NCI-H1436 (cell line): ENCODE results near the gene GPR158.

ENCODE experiments used
- DNase-seq: peaks from one replicate; lab custom pipeline; 2025; lab: John Stamatoyannopoulos, UW

Gene GPR158

DNA sequence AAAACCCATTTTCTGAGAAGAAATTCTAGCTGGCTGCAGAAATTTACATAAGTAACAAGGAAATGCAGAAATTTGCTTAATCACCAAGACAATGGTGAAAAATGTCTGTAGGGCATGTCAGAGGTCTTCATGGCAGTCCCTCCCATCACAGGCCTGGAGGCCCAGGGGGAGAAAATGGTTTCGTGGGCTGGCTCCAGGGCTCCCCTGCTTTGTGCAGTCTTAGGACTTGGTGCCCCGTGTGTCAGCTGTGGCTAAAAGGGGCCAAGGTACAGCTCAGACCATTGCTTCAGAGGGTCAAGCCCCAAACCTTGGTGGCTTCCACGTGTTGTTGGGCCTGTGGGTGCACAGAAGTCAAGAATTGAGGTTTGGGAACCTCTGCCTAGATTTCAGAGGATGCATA, 215.9 kb downstream of the GPR158 start:
- no peak for DNase-seq

DNA sequence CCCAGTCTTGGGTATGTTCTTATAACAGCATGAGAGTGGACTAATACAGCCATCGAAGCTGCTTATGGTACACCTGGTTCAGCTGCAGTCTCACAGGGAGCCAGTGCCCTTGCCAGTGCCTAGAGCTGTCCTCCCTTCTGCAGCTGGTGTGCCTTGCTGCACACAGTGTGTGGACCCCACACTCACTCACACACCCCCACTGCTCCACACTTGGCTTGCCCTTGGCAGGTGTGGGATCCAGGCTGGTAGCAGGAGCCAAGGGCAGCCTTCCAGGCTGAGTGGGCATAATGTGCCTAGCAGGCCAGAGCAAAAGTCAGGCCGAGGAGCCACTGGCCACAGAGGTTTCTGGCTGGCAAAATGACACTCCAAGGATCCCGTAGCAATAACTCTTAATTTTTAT, 217.3 kb downstream of the GPR158 start:
- DNase-seq: no peak

DNA sequence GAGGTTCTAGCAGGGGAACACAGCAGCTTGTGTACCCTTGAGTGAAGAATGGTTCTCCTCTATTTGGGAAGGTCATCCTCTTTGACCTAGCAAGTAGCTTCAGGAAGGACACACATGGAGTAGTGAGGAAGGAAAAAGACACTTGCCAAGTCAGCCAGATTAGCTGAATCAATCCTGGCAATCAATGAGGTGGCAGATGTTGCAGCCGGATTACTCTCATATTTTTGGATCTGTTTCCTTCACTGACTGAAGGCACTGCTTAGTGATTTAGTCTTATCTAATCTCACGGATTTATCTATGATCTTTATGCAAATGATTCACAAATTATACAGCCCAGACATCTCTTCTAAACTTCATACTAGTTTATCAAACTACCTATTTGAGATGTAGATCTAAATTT, 218.8 kb downstream of the GPR158 start:
- no peak for DNase-seq

DNA sequence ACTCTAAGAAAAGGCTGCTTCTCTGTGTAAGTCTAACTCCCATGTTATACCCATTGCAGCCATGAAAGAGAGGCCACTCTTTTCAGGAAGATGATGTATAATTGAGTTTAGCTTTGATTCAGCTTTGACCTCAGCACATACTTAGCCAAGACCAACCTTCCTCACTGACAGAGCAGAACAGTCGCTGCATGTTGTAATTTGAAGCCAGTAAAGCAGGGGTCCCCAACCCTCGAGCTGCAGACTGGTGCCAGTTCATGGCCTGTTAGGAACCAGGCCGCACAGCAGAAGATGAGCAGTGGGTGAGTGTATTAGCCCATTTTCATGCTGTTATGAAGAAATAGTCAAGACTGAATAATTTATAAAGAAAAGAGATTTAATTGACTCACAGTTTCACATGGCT, 223.9 kb downstream of the GPR158 start:
- no peak for DNase-seq

DNA sequence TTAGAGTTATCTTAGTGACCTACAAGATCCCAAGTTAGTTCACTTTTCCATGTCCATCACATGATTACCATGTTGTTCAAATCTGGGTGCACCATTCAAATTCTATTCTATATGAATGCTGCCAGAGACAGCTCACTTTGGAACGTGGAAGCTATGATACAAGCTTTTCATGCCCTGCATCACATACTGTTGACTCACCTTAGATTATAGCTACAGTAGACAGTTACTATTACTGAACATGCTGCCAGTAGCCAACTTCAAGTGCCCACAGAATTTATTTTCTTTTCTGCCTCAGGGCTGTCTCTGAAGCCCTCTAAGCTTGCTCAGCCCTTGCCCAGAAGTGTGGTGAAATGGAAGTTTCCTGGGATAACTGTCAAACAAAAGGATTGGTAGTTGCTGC, 231.1 kb downstream of the GPR158 start:
- no peak for DNase-seq

DNA sequence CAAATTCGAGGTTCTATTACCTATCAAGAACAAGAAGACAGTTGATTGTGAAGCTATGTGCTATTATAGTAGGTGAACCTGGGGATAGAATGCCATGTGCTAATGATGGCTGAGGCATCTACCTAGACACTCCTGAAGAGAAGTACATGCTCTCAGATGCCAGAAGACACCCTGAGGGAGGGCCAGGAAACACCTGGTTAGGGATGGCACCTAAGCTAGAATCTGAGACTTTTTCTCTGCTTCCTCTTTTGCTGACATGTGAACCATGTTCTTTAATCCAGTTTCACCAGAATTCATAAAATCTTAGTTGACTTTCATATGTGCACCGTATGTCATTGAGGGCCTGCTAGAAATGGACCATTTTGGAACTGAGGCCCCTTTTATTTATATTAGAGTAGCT, 242.8 kb downstream of the GPR158 start:
- no peak for DNase-seq

DNA sequence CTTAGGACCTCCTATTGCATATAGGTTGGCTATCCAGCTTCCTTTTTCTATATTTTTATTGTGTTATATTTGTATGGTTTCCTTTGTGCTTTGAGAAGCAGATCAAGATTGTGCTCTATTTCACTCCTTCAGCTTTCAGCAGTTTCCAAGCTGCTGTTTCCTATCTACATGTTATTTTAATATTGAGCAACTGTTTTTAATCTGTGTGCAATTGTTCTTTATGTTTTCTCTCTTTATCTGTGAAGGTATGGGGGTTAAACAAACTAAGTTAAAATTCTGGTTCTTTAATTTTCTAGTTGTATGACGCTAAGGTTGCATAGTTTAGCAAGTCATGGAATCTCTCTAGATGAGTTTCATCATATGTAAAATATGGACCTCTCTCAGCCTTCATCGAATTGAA, 251.0 kb downstream of the GPR158 start:
- DNase-seq: no peak

DNA sequence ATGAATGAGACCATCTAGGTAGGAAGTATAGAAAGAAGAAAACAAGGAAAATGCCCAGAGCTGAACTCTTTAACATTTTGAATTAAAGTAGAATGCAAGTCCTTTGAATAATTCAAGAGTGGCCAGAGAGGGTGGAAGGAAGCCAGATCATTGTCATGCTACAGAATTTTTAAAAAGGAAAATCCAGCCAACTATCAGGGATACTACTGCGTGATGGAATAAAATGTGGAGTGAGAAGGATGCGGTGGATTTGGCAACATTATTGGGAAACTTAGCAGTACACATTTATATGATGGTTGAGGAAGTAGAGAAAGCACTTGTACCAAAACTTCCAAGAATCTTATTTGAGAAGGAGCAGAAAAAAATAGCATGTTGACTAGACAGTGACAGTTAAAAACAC, 261.6 kb downstream of the GPR158 start:
- DNase-seq: no peak

DNA sequence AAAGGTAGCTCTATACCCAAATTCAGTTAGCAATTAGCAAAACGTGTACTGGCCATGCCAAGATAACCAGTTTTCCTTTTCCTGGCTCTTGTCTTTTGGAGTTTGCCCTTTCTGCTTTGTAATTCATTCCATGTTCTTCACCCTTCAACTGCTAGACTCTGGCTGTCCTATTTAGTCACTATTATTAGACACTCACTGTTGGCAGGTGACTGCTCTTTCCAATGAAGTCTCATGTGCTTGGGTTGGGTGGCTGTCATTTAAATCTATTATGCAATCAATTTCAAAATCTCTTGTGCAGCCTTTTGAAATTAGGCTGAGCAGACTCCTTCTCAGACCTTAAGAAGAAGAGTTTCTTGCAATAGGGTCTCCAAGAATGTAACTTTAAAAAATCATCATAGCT, 266.5 kb downstream of the GPR158 start:
- no peak for DNase-seq

DNA sequence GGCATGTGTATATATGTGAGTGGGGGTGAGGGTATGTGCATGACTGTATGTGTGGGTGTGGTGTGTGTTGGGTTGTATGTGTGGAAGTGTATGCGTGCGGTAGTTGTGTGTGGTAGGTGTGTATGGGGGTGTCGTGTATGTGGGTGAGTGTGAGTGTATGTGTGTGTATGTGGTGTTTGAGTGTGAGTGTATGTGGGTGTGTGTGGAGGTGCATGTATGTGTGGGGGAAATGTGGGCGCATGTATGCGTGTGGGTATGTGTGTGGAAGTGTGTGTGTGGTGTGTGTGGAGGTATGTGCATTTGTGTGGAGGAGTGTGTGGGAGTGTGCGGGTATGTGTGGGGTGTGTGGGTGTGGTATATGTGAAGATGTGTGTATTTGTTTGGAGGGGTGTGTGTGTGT, 269.5 kb downstream of the GPR158 start:
- no peak for DNase-seq

DNA sequence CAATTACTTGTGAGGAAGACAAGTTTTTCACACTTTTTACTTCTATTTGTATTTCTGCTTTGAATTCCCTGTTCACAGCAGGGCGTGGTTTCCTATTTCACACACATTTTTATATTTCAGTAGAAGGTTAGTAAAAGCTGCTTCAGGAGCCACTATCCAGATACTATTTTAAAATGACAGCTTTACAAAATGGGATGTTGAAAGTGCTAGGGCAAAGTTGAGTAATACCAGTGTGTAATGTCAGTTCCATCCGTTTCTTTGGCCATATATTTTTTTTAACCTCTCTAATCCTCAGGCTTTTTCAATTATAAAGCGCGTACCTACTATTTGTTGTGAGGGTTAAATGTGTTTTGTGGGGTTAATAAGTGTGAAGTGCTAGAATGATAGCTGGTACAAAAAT, 276.6 kb downstream of the GPR158 start:
- no peak for DNase-seq

DNA sequence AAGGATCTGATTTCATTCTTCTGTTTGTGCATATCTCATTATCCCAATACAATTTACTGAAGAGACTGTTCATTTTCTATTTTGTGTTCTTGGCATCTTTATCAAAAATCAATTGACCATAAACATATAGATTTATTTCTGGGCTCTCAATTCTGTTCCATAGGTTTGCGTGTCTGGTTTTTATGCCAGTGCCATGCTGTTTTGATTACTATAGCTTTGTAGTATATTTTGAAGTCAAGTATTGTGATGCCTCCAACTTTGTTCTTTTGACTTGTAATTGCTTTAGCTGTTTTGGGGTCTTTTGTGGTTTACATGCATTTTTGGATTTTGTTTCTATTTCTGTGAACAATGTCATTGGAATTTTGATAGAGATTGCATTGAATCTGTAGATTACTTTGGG, 278.8 kb downstream of the GPR158 start:
- no peak for DNase-seq

DNA sequence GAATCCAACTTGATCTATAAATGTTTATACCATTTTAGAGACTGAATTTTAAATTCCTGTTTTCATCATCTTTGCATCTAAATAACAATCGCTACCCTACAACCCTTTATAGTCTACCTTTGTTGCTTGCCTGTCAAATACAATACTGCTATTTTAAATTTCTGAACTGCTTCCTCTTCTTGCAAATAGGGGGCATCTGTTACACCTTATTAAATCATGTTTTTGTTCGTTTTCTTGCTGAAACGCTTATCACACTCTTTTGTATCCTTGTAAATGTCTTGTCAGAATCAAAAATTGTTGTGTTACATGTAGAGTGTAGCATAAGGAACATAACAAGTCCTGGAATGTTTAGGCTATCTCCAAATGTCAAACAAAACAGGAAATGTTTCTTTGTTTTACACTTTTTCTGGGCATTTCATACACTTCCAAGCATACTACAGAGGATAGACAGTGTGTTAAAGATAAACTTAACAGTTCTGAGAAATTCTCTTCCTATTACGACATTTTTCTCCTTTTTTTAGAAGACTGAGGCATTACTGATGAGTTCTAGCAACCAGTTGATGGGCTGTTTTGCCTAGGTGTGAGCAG, 281.3 kb downstream of the GPR158 start:
- DNase-seq: no peak

DNA sequence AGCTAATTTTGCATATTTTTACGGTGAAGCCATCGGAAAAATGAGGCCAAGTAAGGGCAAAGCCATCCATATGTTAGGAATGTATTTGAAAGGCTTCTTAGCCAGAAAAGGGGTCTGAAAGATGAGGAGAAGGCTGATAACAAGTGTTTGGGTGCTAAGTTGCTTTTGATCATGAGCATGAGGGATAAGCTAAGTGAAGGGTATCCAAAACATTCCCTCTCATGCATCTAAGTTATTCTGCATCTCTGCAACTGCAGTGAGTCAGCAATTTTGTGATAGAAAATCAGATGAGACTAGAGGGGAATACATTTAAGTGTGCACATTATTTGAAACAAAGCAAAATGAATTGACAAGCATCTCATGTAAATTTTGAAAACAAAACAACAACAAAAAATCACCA, 282.8 kb downstream of the GPR158 start:
- DNase-seq: no peak

DNA sequence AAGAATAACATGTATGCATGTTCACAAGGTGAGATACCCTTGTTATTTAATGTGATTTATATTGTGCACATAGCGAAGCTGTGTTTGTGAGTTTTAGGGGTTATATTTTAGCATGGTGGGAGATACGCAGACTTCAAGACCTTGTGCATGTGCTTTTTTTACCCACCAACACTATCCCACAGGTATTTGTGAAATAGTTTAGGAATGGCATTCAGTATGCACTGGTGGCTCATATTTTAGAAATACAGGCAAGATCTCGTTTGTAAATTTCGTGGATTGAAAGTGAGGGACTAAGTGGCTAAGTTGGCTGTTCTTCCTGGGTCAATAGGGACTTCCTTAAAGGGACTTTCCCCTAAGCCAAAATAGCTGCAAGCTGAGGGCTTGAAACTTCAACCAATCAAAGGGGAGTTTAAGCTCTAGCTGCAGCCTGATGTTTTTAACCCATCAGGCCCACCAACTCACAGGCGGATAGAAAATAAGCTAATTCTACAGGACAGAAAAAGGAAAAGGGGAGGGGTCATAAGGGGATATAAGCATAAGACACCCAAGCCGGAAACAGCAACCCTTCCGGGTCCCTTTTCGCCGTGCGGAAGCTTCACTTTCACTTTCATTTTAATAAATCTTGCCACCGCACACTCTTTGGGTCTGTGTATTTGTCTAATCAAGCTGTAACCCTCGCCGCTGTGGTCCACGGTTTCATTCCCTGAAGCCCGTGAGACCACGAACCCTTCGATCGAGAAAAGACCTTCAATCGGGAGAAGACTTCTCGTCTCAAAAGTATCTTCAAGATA, 291.0 kb downstream of the GPR158 start:
- peak; percentile 74 for DNase-seq

DNA sequence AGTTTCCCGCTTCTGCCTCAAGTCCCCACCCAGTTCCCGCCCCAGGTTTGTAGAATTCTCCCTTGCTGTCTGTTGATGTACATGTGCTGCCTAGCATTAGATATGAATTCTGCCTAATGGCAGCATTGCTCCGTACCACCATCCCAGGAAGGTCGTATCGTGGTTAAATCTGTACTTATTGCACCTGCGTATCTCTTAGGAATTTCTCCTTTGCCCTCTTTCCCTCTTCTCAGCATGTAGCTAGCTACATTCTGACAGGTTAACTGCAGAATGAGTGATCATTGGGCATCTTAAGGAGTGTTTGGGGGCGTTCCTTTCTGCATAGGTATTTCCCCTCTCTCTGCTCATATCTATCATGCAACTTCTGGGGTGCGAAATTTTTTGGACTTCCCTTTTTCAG, 293.1 kb downstream of the GPR158 start:
- no peak for DNase-seq

DNA sequence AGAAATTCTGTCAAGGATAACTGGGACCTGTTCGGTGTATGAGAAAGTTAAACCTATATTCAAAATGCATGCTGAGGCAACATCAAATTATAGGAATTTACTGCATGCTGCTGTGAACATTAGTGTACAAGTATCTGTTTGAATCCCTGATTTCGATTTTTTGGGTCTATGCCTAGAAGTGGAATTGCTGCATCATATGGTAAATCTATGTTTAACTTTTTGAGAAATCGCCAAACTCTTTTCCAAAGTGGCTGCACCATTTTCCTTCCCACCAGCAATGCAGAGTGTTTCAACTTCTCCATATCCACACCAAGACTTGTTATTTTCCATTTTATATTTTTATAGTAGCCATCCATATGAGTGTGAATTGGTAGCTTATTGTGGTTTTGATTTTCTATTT, 306.7 kb downstream of the GPR158 start:
- no peak for DNase-seq

DNA sequence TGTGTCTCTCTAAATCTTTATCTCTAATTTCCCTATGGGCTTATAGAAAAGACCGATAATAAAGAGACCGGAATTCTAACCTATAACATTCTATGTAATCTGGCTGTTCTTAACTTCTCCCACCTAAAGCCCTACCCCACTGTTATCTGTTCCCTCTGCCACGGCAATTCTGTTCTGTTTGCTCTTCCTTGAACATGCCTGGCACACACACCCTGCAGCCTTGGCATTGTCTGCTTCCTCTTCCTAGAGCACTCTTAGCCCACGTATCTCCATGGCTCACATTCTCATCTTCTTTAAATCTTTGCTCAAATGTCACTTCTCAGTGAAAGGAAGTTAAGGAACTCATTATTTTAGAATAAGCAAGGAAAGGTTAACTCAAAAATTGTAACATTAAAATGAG, 309.2 kb downstream of the GPR158 start:
- no peak for DNase-seq

DNA sequence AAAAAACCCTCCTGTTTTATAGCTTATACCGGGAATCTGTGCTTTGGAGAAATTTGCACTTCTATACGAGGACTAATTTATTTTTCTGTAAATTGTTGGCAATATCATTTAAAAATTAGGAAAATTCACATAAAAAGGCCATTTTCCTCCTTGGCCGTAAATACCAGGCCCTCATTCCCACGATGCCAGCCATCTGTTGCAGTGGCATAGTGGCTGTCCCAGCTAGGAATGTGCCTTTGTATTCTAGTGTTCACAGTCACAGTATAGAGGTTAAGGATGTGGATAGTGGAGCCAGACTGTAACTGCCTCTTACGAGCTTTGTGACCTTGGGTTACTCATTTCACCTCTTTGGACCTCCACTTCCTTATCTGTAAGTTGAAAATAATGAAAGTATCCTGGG, 312.5 kb downstream of the GPR158 start:
- no peak for DNase-seq

DNA sequence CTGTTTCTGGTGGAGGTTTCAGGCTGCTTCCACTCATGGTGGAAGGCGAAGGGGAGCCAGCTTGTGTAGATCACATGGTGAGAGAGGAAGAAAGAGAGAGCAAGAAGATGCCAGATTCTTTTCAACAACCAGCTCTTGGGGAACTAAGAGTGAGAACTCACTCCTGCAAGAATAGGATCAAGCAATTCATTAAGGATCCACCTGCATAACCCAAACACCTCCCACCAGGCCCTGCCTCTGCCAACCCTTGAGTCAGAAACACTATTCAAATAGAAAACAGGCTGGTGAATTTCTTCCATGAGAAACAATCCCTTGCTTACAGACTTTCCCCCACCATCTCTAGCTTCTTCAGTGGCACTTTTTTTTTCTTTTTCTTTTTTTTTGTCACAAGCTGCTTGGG, 317.2 kb downstream of the GPR158 start:
- no peak for DNase-seq

DNA sequence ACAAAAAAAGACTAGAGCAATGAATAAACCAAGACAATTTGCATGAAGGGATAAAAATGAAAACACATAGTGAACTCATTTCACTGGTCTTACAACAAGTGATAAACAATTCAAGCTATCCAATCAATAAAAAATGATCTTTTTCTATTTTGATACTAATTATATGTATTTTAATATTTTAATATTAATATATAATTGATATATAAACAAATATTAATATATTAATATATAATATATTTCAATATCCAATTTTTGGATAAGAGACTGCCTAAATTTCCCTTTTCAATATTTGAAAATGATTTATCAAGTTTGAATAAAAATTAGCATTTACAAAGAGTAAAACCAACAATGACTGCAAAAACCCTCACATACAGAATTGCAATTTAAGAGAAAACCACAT, 317.9 kb downstream of the GPR158 start:
- DNase-seq: no peak

DNA sequence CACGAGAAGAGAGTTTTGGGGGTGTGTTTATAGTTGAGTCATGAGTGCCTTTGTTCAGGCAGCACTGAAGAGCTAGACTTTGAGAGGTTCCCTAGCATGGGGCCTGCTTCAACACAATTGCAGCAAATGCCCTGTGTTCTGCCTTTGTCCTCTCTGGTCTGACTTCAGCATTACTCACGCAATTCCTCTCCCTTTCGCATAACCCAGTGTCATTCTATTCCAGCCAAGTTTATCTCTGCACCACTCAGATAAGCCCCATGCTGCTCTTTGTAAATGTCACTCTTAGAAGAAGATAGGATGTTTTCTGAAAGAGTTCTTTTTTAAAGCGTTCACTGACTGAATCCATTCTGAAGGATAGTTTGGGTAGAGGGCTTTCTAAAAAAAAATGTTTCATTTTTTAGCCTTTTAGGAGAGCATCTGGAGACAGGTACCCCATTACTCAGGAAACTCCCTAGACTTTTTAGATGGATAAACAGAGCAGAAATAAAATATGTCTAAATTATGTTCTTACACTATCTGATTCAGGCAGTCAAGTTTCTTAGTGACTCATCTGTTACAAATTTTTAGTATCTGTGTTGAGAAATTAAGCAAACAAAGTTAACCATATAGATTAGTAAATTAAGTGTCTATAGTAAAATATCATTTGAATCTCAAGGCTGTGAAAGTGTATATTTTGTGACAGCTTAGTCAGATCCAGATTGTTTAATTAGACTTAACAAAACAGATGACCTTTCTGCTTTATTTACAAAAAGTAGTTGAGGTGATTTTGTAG, 318.5 kb downstream of the GPR158 start:
- no peak for DNase-seq

DNA sequence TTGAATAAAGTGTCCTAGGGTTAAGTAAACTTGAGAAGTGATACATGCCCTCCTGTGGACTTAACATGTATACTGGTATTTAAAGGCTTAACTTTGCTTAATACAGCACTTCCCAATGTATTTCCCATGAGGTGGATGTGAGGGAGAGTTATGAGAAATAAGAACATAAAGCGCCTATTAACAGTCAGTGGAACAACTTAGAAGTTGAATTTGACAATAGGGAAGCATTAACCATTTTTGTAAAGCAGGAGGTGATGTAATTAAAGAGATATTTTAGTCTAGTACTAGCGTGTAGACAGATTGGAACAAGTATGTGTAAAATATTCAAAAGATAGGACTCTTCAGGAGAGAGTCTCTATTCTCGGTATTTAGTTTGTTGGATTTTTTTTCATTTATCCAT, 322.4 kb downstream of the GPR158 start:
- no peak for DNase-seq
